ENCODE measurements around the gene EOMES. TPM values are rescaled to one million over a fixed set of nuclear protein-coding genes. Genes with fewer than 3 reads are reported as not detected.

The EOMES gene
- total and polyA plus RNA-seq, 7 donors: 0.01 to 0.15 (median 0.07) TPM; not detected in 2

DNA sequence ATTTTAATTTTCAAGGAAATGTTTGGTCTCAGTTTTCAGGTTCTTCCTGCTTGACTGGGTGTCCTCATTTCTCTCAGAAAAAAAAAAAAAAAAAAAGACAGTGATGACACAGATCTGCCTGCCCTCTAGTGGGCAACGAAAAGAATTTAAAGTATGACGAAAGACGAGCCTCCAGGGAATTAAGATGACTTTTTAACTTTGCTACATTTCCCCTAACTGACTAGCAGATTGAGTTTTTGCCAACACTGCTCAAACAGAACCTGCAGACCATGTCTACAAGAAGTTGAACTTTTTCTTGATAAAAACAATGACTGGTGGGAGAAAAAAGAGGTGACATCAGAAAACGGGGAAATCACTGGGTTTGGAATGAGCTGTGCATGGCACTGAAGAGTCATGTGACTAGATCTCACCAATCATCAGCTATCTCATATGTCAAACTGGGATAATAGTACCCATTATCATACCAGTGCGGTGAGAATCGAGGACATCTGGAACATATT is 40.8 kb downstream of the EOMES start:
- 30 to 38% (median 31%) methylated on average over 6 of the region's 6 CpGs for WGBS, 3 donors
- intact Hi-C loops (cut with DNase I): loop anchor here (5.0 to 10.0 kb wide), 2 partner anchors 369 to 376 kb away; no protein-coding TSS in a partner anchor
- ATAC-seq (peak; percentile 54 to 79 (median 64)), DNase-seq (no peak)
- Histone ChIP-seq H3K27me3 (ENCODE audit: insufficient read depth in 3 of 3, low read length in 2 of 3) (no peaks in the 10 kb centered on the region), H3K4me3 (no peak overlapping the region), H3K27ac (no peak overlapping the region), H3K36me3 (ENCODE audit: insufficient read depth in 1 of 2, low read depth in 1 of 2) (no peaks in the 10 kb centered on the region), H3K9me3 (no peaks in the 10 kb centered on the region), H3K4me1 (no peaks in the 10 kb centered on the region)
- TF ChIP-seq, protein P1, sequence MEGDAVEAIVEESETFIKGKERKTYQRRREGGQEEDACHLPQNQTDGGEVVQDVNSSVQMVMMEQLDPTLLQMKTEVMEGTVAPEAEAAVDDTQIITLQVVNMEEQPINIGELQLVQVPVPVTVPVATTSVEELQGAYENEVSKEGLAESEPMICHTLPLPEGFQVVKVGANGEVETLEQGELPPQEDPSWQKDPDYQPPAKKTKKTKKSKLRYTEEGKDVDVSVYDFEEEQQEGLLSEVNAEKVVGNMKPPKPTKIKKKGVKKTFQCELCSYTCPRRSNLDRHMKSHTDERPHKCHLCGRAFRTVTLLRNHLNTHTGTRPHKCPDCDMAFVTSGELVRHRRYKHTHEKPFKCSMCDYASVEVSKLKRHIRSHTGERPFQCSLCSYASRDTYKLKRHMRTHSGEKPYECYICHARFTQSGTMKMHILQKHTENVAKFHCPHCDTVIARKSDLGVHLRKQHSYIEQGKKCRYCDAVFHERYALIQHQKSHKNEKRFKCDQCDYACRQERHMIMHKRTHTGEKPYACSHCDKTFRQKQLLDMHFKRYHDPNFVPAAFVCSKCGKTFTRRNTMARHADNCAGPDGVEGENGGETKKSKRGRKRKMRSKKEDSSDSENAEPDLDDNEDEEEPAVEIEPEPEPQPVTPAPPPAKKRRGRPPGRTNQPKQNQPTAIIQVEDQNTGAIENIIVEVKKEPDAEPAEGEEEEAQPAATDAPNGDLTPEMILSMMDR (IDR thresholded peaks at IDR 0.05): peak; percentile 58

DNA sequence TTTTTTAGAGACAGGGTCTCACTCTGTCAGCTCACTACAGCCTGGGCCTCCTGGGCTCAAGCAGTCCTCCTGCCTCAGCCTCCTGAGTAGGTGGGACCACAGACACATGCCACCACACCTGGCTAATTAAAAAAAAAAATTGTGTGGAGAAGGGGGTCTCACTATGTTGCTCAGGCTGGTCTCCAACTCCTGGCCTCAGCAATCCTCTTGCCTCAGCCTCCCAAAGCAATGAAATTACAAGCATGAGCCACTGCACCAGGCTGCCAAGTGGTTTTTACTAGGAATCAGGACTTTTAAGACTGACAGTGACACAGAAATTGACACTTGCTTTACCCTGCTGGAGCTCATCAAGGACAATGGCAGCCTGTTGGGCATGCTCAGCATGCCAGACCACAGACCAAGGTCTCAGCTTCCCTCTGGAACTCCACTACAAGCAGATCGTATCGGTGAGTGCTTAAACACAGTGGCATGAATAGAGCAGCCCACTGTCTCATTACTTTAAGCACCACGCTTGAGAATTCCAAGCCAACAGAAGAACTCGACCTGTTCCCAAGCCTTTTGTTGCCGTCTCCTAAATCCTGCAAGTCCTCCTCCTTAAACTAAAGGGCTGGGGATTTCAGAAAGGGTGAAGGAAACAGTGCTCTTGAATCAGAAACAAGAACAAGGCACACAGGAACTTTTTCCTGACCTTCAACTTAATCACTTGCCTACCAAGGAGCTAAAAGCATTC is 41.4 kb downstream of the EOMES start:
- Histone ChIP-seq H3K4me1 (no peaks in the 10 kb centered on the region), H3K27ac (no peak overlapping the region), H3K4me3 (no peak overlapping the region), H3K27me3 (ENCODE audit: insufficient read depth in 3 of 3, low read length in 2 of 3) (no peaks in the 10 kb centered on the region), H3K36me3 (ENCODE audit: insufficient read depth in 1 of 2, low read depth in 1 of 2) (no peaks in the 10 kb centered on the region), H3K9me3 (no peaks in the 10 kb centered on the region)
- DNase-seq (no peak), ATAC-seq (peak in 3 of 4 donors; percentile 34 to 48 (median 45))
- WGBS, 3 donors: 25 to 60% (median 40%) methylated on average over 5 of the region's 5 CpGs
- intact Hi-C loops (cut with DNase I): loop anchor here (5.0 to 10.0 kb wide), 2 partner anchors 368 to 376 kb away; no protein-coding TSS in a partner anchor
- TF ChIP-seq, protein P1 (IDR thresholded peaks at IDR 0.05): no peak

DNA sequence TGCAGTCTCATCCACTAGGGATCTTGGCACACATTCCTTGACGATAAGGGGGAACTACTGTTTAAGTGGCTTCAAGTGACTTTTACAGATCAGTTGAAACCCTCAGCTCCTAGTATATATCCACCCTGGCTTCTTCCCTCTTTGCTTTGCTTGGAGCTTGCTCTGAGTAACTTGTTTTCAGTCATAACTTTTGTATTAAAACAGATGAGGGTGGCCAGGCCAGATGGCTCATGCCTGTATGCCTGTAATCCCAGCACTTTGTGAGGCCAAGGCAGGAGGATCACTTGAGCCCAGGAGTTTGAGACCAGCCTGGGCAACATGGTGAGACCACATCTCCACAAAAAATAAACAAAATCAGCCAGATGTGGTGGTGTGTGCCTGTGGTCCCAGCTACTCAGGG is 42.4 kb downstream of the EOMES start:
- H3K27me3 ChIP-seq (ENCODE audit: insufficient read depth in 3 of 3, low read length in 2 of 3): no peaks in the 10 kb centered on the region
- no peak overlapping the region for H3K27ac ChIP-seq
- no peak for DNase-seq
- ATAC-seq: no peak
- 77 to 92% (median 79%) methylated on average over 1 of the region's 1 CpG for WGBS, 3 donors
- no peaks in the 10 kb centered on the region for H3K4me1 ChIP-seq
- intact Hi-C loops (cut with DNase I): loop anchor here (5.0 to 10.0 kb wide), 2 partner anchors 367 to 375 kb away; no protein-coding TSS in a partner anchor
- H3K4me3 ChIP-seq: no peak overlapping the region
- no peaks in the 10 kb centered on the region for H3K36me3 ChIP-seq (ENCODE audit: insufficient read depth in 1 of 2, low read depth in 1 of 2)
- TF ChIP-seq, protein P1 (IDR thresholded peaks at IDR 0.05): no peak
- H3K9me3 ChIP-seq: no peaks in the 10 kb centered on the region

GRCh38 chr3:27678234-27678633 is 43.9 kb downstream of the EOMES start:
- intact Hi-C loops (cut with DNase I): no loop called here
- Histone ChIP-seq H3K4me1 (no peaks in the 10 kb centered on the region), H3K9me3 (no peaks in the 10 kb centered on the region), H3K27me3 (ENCODE audit: insufficient read depth in 3 of 3, low read length in 2 of 3) (no peaks in the 10 kb centered on the region), H3K36me3 (ENCODE audit: insufficient read depth in 1 of 2, low read depth in 1 of 2) (no peaks in the 10 kb centered on the region), H3K27ac (no peak overlapping the region), H3K4me3 (no peak overlapping the region)
- no peak for ATAC-seq
- TF ChIP-seq, protein P1 (IDR thresholded peaks at IDR 0.05): no peak
- DNase-seq: no peak
